ENCODE measurements around the gene HEATR9. TPM values are rescaled to one million over a fixed set of nuclear protein-coding genes. Genes with fewer than 3 reads are reported as not detected.

Gene HEATR9
- total RNA-seq, 1 experiment from 2014 or later = not detected

DNA sequence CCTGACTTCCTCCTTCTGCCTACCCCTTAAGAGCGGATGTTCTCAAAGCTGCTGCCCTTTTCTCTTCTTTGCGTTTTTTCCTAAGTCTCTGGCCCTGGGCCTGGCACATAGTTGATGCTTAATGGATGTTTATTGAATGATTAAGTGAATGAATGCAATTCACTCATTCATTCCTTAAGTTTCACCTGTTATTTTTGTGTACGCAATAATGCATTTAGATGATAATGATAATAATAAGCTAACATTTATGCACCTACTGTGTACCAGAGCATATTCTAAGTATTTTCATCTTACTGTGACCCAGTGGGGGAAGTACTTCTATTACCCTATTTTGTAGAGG, 7.1 kb upstream of the HEATR9 start:
- no peak overlapping the region for H3K4me3 ChIP-seq
- no peak for DNase-seq

DNA sequence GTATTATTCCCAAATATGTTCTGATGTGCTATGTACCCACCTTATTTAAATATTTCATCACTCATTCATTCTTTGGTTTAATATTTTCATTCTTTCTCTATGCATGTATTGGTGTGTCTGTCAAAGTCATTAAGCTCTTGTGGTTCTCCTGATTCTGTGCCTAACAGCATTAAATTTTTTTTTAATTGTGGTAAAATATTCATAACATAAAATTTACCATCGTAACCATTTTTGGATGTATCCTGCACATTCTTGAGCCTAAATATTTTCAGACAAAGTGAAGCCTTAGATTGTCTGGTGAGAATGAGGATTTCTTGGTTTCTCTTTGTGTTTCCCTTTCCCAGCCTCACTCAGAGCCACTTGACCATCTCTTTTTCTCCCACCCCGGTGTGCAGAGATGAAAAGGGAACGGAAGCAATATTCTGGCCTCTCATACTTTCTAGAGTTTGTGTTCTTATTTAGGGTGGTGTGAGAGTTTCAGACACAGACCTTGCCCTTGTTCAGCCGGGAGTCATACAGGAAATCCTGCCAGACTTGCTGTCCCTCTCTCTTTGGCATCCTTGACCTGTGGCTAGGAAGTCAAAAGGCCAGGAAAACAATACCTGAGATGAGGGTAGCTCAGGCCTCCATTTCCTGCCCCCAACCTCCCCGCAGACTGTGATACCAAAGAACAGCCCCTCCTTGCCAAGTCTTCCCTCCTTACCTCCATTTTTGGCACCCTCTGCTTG, 6.5 kb upstream of the HEATR9 start:
- DNase-seq = no peak
- H3K9me3 ChIP-seq = no peaks in the 10 kb centered on the region
- no peaks in the 10 kb centered on the region for H3K27me3 ChIP-seq
- no peak overlapping the region for H3K4me3 ChIP-seq
- no peaks in the 10 kb centered on the region for H3K36me3 ChIP-seq

More for the DNA sequence above, 7.1 kb upstream of the HEATR9 start:
- H3K36me3 ChIP-seq = no peaks in the 10 kb centered on the region
- no peaks in the 10 kb centered on the region for H3K9me3 ChIP-seq
- H3K27me3 ChIP-seq = no peaks in the 10 kb centered on the region

DNA sequence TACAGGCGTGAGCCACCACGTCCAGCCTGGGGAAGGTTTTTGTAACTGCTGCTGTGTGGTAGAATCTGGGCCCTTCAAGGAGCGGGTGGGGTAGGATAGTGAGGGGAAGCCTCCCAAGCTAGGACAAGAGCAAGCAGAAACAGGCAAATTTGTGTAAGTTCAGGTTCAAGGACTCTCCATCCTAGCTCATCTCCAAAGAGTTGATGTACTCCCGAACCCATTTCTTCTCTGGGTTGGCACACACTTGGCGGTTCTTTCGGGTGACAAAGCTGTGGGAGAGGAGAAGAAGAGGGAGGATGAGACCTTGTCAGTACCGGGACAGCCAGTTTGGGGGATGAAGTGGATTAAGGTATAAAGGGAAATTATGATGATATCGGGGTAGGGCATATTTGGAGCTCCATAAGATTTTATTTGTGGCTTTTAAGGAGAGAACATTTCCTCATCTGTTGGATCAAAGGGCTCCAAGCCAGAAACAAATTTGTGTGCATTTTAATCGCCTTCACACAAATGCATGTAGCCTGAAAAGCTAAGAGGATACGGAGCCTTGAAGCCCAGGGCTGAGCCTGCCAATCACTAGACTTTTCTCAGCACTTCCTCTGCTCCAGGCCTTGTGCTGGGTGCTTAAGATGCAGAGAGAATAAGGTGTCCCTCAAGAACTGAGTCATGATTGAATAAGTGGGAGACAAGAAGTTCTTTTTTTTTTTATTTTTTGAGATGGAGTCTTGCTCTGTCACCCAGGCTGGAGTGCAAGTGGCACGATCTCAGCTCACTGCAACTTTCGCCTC, 3.7 kb upstream of the HEATR9 start:
- DNase-seq = no peak
- Histone ChIP-seq H3K4me3 (no peak overlapping the region), H3K27me3 (no peaks in the 10 kb centered on the region), H3K9me3 (no peaks in the 10 kb centered on the region), H3K36me3 (no peaks in the 10 kb centered on the region)

DNA sequence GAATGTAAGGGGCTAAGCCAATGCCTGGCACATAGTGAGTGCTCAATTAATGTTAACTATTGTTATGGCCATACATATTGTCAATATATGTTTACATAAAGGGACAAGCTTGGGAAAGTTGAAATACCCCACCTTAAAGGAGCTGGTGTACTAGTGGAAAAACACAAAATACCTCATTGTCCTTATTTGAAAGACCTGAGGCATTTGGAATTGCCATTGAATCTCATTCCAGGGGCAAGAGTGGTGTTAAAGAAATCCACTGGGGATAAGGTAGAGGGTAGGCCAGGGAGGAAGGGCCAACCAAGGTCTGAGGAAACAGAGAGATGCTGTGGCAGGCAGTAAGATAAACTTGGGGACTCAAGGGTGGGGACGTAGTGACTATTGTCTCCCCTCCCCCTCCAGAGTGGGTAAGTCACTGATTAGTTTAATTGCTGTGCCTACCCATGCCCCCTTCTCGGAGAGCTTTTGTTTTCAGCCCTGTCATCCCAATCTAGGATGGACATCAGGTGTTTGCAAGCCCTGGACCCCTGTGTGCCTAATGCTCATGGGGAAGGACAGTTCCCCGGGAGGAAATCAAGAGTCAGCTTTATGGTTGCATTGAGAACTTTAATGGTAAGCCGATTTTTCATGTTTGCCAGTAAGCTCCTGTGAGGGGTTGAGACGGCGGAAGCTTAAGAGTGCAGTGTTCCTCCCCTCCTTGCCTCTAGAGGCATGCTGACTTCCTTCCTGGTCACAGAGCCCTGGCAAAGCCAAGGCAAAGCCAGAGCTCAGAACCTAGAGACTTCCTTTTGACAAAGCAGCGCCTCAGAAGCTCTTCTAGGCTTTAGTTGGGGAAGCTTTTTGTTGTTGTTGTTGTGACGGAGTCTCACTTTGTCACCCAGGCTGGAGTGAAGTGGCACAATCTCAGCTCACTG, 2.5 kb upstream of the HEATR9 start:
- Histone ChIP-seq H3K4me3 (no peak overlapping the region), H3K36me3 (no peaks in the 10 kb centered on the region), H3K27me3 (no peaks in the 10 kb centered on the region), H3K9me3 (no peaks in the 10 kb centered on the region)
- DNase-seq = no peak

DNA sequence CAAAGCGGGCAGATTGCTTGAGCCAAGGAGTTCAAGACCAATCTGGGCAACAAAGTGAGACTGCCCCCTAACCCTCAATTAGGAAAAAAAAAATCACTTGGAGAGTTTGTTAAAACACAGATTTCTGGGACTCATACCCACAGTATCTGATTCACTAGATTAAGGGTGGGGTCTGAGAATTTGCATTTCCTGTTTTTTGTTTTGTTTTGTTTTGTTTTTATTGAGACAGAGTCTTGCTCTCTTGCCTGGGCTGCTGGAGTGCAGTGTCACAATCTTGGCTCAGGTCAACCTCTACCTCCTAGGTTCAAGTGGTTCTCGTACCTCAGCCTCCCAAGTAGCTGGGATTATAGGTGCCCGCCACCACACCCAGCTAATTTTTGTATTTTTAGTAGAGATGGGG, 1.1 kb downstream of the HEATR9 start:
- no peak for DNase-seq
- Histone ChIP-seq H3K9me3 (no peaks in the 10 kb centered on the region), H3K4me3 (no peak overlapping the region), H3K36me3 (no peaks in the 10 kb centered on the region), H3K27me3 (no peaks in the 10 kb centered on the region)

DNA sequence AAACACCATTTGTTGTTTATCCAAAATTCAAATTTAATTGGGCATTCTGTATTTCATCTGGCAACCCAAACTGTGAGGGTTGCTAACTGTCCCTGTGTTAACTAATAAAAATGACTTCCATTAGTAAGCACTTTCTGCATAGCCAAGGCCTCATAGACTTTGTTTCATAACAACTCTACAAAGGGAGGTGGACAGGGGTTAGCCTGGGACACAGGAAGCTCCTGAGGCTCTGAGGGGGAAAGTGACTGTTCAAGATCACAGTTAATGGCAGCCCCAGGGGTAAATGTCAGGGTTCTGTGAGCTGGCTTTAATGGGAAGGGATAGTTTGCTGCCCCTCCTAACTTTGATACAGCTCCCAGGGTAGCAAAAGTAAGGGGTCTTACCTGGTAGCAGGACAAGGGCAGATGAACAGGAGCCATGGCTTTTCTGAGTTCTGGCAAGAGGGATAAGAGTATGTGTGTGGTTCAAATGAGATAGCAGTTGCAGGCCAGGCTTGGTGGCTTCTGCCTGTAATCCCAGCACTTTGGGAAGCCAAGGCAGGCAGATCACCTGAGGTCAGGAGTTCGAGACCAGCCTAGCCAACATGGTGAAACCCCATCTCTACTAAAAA, 2.2 kb downstream of the HEATR9 start:
- Histone ChIP-seq H3K4me3 (no peak overlapping the region), H3K27me3 (no peaks in the 10 kb centered on the region), H3K36me3 (no peaks in the 10 kb centered on the region; the same call in 1 of the 2 replicates), H3K9me3 (no peaks in the 10 kb centered on the region)
- DNase-seq = no peak

DNA sequence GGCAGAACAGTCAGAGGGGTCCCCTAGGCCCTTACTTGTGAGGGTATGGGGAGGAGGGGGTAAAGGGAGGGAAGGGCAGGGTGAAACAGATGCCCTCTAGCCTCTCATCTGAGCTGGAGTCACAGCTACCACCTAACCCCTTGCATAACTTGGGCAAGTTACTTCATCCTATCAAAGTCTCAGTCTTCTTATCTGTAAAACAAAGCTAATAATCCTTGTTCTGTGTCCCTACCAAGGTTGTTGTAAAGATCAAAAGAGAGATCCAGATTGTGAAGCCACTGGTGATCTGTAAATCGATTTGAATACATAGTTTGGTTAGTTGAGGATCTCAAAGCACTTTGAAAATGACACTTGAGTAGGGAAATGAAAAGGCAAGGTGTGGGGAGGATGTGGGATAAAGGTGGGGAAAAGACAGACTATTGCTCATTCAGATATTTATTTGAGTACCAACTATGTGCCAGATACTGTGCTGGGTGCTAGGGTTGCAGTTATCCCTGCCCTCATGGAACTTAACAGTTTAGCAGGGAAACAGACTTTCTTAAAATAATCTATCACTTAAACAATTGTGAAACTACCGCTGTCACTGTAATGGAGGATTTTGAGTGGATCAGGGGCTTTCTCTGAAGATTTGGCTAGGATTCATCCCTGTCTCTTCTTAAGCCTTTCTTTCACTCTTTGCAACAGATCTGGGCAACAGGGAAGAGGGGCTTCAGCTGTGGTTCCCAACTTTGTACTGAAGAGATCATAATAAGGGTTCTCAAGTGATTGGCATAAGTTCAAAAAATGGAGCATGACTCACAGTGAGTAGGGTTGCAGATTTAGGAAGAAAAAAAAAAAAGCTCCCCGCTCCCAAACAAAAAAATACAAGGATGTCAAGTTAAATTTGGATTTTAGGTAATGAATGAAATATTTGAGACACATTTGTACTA, 3.0 kb downstream of the HEATR9 start:
- H3K9me3 ChIP-seq = no peaks in the 10 kb centered on the region
- no peak overlapping the region for H3K4me3 ChIP-seq
- no peak for DNase-seq
- H3K27me3 ChIP-seq = no peaks in the 10 kb centered on the region
- no peaks in the 10 kb centered on the region; the same call in 1 of the 2 replicates for H3K36me3 ChIP-seq

DNA sequence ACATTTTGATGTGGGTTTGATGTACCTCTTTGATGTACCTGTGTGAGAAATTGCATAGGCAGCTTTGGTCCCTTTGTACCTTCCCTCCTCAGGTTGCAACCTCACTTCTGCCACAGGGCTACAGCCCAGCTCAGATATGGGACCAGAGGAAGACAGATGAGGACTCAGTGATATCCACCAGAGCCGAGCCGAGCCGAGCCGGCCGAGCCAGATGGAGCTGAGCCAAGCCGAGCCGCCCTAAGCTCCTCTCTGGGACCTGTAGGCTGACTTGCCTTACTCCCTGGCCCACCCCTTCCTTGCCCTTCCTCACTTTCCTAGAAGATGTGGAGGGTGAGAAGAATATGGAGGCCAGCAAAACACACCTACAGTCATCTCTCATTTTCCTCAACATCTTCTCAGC, 3.8 kb downstream of the HEATR9 start:
- Histone ChIP-seq H3K27me3 (no peaks in the 10 kb centered on the region), H3K36me3 (no peaks in the 10 kb centered on the region; the same call in 1 of the 2 replicates), H3K4me3 (no peak overlapping the region), H3K9me3 (no peaks in the 10 kb centered on the region)
- no peak for DNase-seq

DNA sequence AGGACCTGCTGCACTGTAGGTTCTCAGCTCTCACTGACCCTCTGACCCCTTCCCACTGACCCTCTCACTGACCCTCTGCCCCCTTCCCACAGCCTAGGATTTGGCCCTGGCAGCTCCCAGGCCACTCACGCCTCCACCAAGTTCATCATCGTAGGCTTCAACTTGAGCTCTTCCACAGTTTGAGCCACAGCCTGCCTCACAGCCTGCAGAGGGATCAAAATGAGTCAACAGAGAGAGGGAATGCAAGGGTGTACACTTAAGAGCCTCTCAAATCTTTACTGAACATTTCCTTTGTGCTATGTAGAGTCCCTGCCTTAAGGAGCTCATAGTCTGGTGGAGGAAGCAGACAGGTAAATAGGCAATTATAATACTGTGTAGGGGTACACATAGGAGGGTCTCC, 12.1 kb downstream of the HEATR9 start:
- no peak for DNase-seq
- no peaks in the 10 kb centered on the region for H3K9me3 ChIP-seq
- no peaks in the 10 kb centered on the region for H3K27me3 ChIP-seq
- no peak overlapping the region for H3K4me3 ChIP-seq
- peaks cover 40% of the 10 kb centered on the region for H3K36me3 ChIP-seq

DNA sequence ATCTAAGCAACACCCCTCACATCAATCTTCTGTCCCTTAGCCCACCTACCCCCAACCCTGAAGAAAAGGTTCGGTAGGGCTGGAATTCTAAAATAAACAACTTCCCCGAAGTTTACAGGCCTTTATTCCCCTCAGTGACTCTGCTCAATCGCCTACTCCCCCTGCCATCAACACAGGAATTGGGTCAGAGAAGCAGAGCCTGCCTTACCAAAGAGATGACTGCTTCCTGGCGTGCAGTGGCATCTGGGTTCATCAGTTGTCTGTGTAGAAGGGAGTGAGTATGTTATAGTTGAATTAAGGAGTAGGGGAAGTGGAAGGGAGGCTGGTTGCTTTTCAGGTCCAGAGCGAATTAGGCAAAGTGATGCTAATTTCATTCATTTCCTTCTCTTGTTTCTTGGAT, 12.7 kb downstream of the HEATR9 start:
- Histone ChIP-seq H3K27me3 (no peaks in the 10 kb centered on the region), H3K4me3 (no peak overlapping the region), H3K9me3 (no peaks in the 10 kb centered on the region), H3K36me3 (peaks cover 40% of the 10 kb centered on the region)
- DNase-seq = no peak

DNA sequence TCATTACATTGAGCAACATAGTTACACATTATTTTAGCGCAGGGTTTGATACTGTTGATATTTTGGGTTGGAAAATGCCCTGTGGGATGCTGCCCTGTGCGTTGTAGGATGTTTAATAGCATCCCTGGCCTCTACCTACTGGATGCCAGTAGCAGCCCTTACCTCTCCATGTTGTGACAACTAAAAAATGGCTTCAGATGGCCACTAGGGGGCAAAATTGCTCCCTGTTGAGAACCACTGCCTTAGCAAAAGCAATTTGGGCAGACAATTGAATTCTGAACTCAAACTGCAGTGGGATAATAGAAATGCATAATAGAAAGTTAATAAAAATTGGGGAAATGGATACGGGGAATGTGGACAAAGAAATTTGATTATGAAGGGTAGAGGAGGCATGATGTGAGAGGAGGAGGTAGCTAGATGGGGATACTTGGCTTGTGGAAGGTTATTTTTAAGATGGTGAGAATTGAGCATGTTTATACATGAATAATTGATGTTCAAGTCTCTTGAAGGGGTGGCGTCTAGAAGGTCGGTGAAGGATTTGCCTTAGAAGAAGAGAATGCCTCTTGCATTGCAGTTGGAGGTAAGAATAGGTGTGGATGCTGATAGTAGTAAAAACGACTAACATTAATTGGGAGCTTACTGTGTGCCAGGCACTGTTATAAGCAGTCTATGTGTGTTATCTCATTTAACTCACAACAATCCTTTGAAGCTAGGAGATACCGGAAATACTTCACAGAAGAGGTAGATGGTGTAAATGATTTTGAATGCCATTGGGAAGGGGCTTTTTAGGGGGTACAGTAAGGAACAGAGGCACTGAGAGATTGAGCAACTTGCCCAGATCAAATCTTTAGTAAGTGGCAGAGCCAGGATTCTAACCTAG, 19.0 kb downstream of the HEATR9 start:
- Histone ChIP-seq H3K9me3 (no peaks in the 10 kb centered on the region), H3K27me3 (no peaks in the 10 kb centered on the region), H3K36me3 (peaks cover 85% of the 10 kb centered on the region), H3K4me3 (no peak overlapping the region)
- peak; percentile 34 for DNase-seq

DNA sequence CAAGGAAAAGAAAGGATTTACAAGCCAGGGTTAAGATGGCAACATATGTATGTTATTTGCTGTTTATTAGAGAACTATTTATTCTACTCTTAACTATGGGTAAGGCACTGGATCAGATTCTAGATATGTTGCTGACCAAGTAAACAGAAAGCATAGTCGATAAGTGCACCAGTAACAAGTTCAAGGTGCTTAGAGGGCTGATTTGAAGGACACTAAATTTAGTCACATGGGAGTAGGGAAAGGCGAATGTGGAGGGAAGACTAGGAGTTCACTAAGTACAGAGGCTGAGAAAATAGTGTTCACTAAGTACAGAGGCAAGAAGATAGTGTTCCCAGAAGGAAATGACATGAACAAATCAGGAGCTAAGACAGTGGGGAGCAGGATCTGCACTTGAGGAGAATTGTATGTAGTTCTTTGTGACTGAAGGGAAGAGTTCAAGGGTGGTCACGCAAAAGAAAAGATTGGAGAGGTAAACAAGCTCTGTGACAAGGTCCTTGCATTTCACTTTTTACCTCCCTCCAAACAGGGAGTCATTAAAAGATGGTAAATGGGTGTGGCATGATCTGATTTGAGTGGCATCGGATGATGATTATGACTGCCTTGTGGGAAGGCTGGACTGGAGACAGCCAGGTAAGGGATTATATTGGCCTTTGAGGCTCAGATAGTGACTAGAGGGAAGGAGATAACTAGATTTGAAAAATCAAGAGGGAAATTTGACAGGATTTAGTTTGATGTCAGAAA, 20.9 kb downstream of the HEATR9 start:
- no peaks in the 10 kb centered on the region for H3K9me3 ChIP-seq
- no peak overlapping the region for H3K4me3 ChIP-seq
- DNase-seq = no peak
- peaks cover 88% of the 10 kb centered on the region for H3K36me3 ChIP-seq
- no peaks in the 10 kb centered on the region for H3K27me3 ChIP-seq

DNA sequence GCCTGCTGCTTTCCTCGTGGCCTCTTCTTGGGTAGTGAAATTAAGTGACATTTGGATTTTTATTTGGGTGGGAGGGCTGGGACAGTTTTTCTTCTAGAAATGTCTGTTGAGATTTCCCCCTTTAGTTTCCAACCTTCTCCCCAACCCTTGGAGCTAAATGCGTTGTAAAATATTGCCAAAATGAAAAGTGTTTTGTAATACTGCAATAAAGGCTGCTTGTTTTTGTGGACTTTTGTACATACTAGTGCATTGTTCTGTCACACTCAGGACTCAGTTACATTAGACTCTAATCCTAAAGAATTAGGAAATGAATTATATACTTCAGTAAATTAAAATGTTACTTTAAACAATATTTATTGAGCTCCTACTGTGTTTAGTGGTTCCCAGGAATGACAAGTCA, 21.7 kb downstream of the HEATR9 start:
- H3K9me3 ChIP-seq = no peaks in the 10 kb centered on the region
- H3K36me3 ChIP-seq = peaks cover 88% of the 10 kb centered on the region
- no peak for DNase-seq
- H3K27me3 ChIP-seq = no peaks in the 10 kb centered on the region
- no peak overlapping the region for H3K4me3 ChIP-seq

DNA sequence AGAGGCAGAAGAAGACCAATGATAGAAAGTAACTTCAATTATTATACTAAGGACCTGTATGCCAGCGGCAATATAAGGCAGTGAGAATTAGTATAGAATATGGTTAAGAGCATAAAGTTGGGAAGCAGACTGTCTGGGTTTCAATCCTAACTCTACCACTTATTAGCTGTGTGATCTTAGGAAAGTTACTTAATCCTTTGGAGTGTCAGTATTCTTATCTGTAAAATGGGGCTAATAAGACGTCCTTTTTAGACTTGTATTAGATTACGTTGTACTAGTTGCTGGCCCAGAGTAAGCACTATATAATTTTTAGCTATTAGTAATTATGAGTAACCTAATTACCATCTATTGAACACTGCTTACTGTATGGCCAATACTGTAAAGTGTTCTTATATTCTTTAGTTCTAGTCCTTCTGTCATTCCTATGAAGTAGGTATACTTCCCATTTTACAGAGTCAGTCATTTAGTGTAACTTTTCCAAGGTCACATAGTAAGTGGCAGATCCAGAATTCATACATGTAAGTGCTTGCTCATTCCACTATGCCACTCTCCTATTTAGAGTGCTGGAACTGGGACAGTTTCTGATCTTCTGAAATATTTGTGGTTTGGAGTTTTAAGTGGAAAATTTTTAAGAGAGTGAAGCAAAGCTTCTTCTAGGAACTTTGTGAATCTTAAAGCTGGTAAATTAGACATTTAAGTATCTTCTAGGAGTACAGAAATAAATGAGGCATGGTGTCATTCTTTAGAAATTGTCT, 22.5 kb downstream of the HEATR9 start:
- no peak for DNase-seq
- Histone ChIP-seq H3K27me3 (no peaks in the 10 kb centered on the region), H3K9me3 (no peaks in the 10 kb centered on the region), H3K36me3 (peaks cover 93% of the 10 kb centered on the region), H3K4me3 (no peak overlapping the region)
